GM19099 (cell line): ENCODE results near the gene TRIP12.

Source experiments
- POLR2A ChIP-seq: IDR thresholded peaks from 3 replicates; pipeline ENCODE4 v1.6.1; 2011; ENCODE audit warnings: low read depth; ENCODE audit not compliant: insufficient read length; ENCODE audit errors: extremely low read depth

The TRIP12 gene

GRCh38 chr2:229925201-229925600 is 3.4 kb upstream of the TRIP12 start:
- no peak for TF ChIP-seq POLR2A

DNA sequence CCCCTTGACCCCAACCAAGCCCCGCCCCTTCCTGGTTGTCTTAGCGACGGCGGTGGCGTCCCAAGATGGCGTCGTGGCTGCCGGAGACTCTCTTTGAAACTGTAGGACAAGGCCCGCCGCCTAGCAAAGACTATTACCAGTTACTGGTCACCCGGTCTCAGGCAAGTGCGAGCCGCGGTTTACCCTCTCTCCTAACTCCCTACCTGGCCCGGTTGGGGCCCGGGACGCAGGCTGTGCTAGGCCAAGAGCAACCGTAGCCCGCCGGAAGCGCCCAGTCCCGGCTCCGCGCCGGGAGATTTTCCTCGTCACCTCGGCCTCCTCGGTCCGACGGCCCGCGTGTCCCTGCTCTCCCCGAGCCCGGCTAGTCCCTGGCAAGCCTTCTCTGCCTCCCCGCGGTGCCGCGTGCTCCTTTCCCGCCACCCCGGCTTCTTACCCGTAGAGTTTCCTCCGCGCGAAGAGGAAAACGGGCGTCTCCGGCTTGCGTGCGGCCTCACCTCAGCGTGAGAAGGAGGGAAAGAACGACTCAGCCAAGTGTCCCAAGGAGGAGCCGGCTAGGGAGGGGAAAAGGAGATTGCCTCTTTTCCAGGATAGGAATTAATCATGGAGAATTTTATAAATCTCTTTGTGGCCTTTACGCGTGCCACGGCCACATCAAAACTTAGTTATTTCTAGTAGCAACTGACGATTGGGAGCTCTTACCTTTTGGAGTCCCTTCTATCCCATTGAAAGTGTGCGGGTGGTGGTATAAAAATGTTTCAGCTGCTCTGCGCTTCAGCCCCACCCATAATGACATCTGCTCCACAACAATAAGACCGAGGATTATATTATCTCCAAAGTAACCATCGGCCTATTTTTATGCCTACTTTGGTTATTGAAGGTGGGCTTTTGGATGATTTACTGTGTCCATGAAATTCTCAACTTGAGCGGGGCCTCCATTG is 909 bp upstream of the TRIP12 start, which contains the start of gene FBXO36:
Gene FBXO36, plus strand, starts transcription at position 55 of the 938 bp plus-strand sequence. Its CDS starts 11 bp downstream, at position 66.
- TF ChIP-seq POLR2A = no peak

GRCh38 chr2:229921101-229921891 is 513 bp downstream of the TRIP12 start:
- peak; percentile 44 for TF ChIP-seq POLR2A

DNA sequence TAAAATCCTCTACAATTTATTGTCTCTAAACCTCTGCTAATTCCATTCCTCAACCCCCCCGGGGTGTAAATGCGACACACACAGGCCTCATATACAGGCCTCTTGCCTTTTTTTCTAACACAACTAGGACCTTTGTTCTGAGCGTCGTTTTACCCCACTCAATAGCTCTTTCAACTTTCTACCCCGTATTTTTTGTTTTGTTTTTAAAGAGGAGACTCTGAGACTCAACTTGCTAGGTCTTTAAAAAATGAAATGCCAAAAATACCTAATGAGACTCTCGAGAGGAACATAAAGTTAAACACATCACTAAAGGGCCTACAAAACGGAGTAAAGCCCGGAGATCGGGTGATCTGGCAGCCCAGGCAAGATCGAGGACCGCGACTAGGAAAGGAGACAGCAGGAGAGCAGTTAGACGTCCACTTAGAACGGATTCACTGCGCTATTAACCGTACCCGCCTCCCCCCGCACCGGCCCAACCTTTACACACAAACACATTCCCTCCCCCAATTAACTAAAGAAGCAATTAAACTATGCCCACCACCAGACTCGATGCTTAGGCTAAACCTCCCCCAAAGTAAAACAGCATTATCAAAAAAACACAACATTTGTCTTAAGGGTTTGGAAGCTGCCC is 1.7 kb downstream of the TRIP12 start:
- no peak for TF ChIP-seq POLR2A

DNA sequence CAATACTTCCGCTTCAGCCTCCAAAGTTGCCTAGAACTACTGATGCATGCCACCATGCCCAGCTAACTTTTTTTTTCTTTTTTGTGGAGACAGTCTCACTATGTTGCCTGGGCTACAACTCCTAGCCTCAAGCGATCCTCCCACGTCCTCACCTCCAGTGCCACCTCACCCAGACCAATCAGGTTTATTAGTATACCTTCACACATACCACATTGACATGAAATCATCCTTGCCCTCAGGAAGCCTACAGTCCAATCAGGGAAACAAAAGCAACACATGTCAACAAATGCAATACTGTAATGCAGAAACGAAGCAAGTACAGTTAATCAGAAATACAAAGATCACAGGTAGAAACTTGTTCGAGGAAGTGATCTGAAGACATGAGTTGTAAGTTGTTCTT is 4.0 kb downstream of the TRIP12 start:
- TF ChIP-seq POLR2A = no peak

GRCh38 chr2:229914171-229914570 is 7.6 kb downstream of the TRIP12 start:
- no peak for TF ChIP-seq POLR2A

DNA sequence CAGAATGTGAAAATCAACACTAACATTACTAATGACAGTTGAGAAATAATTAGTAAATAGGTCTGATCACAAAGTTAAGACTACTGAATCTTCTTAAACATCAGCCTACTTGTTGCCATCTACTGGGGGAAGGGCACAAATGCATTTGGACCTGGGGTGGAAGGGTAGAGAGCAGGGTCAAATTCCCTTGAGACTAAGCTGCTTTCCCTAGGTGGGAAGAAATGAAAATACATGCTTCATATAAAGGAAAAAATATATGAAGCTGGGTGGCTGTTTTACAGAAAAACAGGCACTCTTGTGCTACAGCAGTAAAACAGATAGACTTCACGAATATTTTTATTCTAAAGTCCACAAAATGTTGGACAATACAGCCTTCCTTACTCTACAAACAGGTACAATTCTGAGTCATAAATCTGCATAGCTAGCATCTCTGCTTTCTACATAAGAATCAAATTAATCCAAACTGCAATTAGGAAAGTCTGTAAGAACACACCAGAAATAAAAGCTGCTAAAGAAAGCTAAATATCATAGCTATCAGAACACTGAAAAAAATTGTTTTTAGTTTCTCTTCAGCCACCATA is 10.9 kb downstream of the TRIP12 start:
- TF ChIP-seq POLR2A = no peak

GRCh38 chr2:229910147-229910831 is 11.5 kb downstream of the TRIP12 start:
- TF ChIP-seq POLR2A = no peak

GRCh38 chr2:229909090-229909489 is 12.7 kb downstream of the TRIP12 start:
- no peak for TF ChIP-seq POLR2A

DNA sequence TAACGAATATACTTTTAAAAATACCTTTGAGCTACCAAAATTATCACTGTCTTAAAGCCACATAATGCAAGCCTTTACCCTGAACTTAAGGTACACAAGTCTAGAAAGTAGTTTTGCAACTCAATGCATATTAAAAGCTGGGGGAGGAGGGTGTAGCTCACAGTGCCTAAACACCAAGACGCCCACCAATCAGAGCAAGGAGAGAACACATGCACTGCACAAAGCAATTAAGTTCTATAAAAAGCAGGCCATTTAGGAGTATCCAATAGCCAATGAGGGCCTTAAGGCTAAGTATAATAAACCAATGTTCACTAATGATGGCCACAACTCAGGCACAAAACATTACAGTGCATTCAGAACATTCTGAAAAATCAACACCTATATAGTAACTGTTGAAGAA is 16.2 kb downstream of the TRIP12 start:
- TF ChIP-seq POLR2A = no peak

GRCh38 chr2:229903037-229903436 is 18.8 kb downstream of the TRIP12 start:
- TF ChIP-seq POLR2A = no peak

DNA sequence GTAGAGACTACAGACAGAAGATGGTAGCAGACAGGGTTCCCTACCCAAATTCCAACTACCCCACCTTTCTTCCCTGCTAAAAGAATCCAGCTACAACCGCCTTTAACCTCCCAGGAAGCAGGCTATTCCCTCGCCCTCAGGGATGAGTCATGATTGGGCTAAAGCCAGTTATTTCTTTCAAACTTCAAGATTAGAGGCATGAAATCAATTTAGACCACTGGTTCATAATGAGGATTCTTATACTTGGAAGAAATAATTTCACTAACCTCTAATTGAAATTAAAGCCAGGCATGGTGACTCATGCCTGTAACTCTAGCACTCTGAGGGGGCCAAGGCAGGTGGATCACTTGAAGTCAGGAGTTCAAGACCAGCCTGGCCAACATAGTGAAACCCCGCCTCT is 20.0 kb downstream of the TRIP12 start:
- no peak for TF ChIP-seq POLR2A

DNA sequence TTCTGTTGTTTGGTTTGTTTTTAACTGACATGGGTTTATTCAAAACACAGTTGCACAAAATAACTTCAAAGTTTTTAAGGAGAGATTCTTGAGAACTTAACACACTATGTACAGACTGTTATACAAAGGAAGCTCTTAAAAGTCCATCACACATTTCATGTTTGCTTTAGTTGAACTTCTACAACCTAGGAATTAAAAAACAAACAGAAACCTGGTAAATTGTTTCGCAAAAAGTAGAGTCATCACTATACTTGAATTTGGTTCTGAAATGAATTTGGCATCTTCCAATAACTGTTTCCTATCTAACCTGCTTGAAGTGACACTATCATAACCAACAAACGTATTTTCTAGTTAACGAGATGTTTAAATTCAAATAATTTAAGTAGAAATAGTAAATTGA is 21.8 kb downstream of the TRIP12 start:
- no peak for TF ChIP-seq POLR2A

- TF ChIP-seq POLR2A = no peak
Observed at GRCh38 chr2:229899604-229900003, 22.2 kb downstream of the TRIP12 start.

- no peak for TF ChIP-seq POLR2A
Observed at GRCh38 chr2:229896857-229897256, 25.0 kb downstream of the TRIP12 start.

- TF ChIP-seq POLR2A = no peak
Observed at GRCh38 chr2:229889023-229889422, 32.8 kb downstream of the TRIP12 start.
